OCI-LY3 (cell line): ENCODE data around the gene SLC35F2.
"Not testable (repeated sequence)": the region's sequence is repeated elsewhere in the genome, so short reads cannot be mapped to it uniquely, and the experiment has no call there.

Experiments
- H2AFZ ChIP-seq: fragments of 200-600, 300-600 bp; shearing (Covaris generic); 2 replicates; pipeline ENCODE4 v1.6.0; 2014; ENCODE audit warnings: antibody characterized with exemption, low read depth, low read length
- H3K27ac ChIP-seq: fragments of 200-600, 300-600 bp; sonication (generic); 2 replicates; pipeline ENCODE4 v1.5.1; 2014; ENCODE audit warnings: mild to moderate bottlenecking, low read length, moderate library complexity, mixed read lengths
- H3K27me3 ChIP-seq: fragments of 200-600, 300-600 bp; sonication (generic); 2 replicates; pipeline ENCODE4 v1.6.1; 2014; ENCODE audit warnings: low read depth, low read length, mixed read lengths
- H3K36me3 ChIP-seq: fragments of 200-600, 300-600 bp; sonication (generic); replicated peaks from 2 replicates; pipeline ENCODE3; 2014; ENCODE audit warnings: low read depth, low read length, mixed read lengths
- H3K4me1 ChIP-seq: fragments of 300-600, 200-600 bp; sonication (generic); 2 replicates; pipeline ENCODE4 v1.6.1; 2014; ENCODE audit warnings: low read length, mixed read lengths
- H3K4me2 ChIP-seq: fragments of 200-600, 300-600 bp; sonication (generic); 2 replicates; pipeline ENCODE4 v1.6.1; 2014; ENCODE audit warnings: low read length, mixed read lengths
- H3K4me3 ChIP-seq: fragments of 300-600, 200-600 bp; sonication (generic); 2 replicates; pipeline ENCODE4 v1.5.1; 2014; ENCODE audit warnings: antibody characterized with exemption, mild to moderate bottlenecking, low read length, moderate library complexity
- H3K79me2 ChIP-seq: fragments of 300-600, 200-600 bp; shearing (Covaris generic); 2 replicates; pipeline ENCODE4 v1.6.1; 2014; ENCODE audit warnings: mild to moderate bottlenecking, low read length, mixed read lengths
- H3K9ac ChIP-seq: fragments of 300-600, 200-600 bp; shearing (Covaris generic); 2 replicates; pipeline ENCODE4 v1.6.0; 2014; ENCODE audit warnings: mild to moderate bottlenecking, low read length, moderate library complexity
- H3K9me3 ChIP-seq: fragments of 200-600, 300-600 bp; shearing (Covaris generic); 2 replicates; pipeline ENCODE4 v1.6.1; 2014; ENCODE audit warnings: low read length, mixed read lengths; ENCODE audit not compliant: insufficient read depth
- H4K20me1 ChIP-seq: fragments of 200-600, 300-600 bp; sonication (generic); 2 replicates; pipeline ENCODE4 v1.6.1; 2016; ENCODE audit warnings: low read length, mixed read lengths; ENCODE audit not compliant: insufficient read depth
- EZH2phosphoT487 ChIP-seq: fragments of 200-600 bp; shearing (Covaris generic); IDR thresholded peaks from 2 replicates; pipeline ENCODE4 v1.6.1; 2018; ENCODE audit warnings: antibody characterized with exemption, mixed run types, low read depth
- TF ChIP-seq, protein P1 (sequence below): fragments of 200-600, 300-600 bp; sonication (generic); IDR thresholded peaks from 2 replicates; pipeline ENCODE4 v1.5.1; 2014; ENCODE audit warnings: antibody characterized with exemption, low read length, low read depth

SLC35F2 gene

DNA sequence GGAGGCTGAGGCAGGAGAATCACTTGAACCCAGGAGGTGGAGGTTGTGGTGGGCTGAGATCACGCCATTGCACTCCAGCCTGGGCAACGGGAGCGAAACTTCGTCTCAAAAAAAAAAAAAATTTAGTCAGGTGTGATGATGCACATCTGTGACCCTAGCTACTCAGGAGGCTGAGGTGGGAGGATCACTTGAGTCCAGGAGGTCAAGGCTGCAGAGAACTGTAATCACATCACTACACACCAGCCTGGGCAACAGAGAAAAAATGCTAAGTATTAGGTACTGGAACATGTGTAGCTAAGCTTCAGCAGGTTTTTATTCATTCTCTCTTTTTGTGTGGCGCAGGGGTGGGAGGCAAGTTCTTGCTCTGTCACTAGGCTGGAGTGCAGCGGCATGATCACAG is 82.5 kb downstream of the SLC35F2 start:
- H3K4me2 ChIP-seq: no peak overlapping the region
- no peak overlapping the region for H3K4me3 ChIP-seq
- no peaks in the 10 kb centered on the region for H3K27me3 ChIP-seq
- no peak overlapping the region for H3K27ac ChIP-seq
- H4K20me1 ChIP-seq: no peaks in the 10 kb centered on the region
- H3K4me1 ChIP-seq: peaks cover 8% of the 10 kb centered on the region
- no peaks in the 10 kb centered on the region for H3K36me3 ChIP-seq
- no peaks in the 10 kb centered on the region for H3K79me2 ChIP-seq
- H2AFZ ChIP-seq: no peak overlapping the region
- H3K9me3 ChIP-seq: no peaks in the 10 kb centered on the region
- H3K9ac ChIP-seq: no peak overlapping the region
- TF ChIP-seq, protein P1, sequence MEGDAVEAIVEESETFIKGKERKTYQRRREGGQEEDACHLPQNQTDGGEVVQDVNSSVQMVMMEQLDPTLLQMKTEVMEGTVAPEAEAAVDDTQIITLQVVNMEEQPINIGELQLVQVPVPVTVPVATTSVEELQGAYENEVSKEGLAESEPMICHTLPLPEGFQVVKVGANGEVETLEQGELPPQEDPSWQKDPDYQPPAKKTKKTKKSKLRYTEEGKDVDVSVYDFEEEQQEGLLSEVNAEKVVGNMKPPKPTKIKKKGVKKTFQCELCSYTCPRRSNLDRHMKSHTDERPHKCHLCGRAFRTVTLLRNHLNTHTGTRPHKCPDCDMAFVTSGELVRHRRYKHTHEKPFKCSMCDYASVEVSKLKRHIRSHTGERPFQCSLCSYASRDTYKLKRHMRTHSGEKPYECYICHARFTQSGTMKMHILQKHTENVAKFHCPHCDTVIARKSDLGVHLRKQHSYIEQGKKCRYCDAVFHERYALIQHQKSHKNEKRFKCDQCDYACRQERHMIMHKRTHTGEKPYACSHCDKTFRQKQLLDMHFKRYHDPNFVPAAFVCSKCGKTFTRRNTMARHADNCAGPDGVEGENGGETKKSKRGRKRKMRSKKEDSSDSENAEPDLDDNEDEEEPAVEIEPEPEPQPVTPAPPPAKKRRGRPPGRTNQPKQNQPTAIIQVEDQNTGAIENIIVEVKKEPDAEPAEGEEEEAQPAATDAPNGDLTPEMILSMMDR: no peak
- no peak for TF ChIP-seq EZH2phosphoT487

DNA sequence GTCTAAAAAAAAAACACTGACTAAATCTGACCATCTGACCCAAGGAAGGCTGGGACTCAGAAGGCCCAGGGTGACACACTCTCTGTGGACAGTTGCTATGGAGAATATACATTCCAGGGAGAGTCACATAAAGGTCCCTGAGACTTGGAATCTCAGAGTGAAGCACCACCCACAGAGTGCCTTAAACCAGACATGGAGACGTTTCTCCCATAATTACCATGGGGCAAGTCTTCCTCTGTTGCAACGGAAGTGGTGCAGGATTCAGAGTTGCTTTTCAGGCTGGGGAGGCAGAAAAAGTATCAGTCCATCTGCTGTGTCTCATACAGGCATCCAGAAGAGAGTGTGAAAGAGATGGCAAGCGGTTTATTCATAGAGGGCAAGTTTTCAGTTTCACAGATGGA is 88.0 kb downstream of the SLC35F2 start:
- Histone ChIP-seq H3K36me3 (no peaks in the 10 kb centered on the region), H3K4me3 (no peak overlapping the region), H3K27ac (no peak overlapping the region), H3K9ac (no peak overlapping the region), H4K20me1 (no peaks in the 10 kb centered on the region), H2AFZ (peak overlapping the region; percentile 65; the same call in 1 of the 2 replicates), H3K4me2 (0 out of 2 replicates have a peak overlapping the region, but pooled peaks have one; percentile 22), H3K79me2 (no peaks in the 10 kb centered on the region), H3K4me1 (no peaks in the 10 kb centered on the region), H3K27me3 (no peaks in the 10 kb centered on the region), H3K9me3 (no peaks in the 10 kb centered on the region)
- no peak for TF ChIP-seq EZH2phosphoT487
- TF ChIP-seq, protein P1: no peak

DNA sequence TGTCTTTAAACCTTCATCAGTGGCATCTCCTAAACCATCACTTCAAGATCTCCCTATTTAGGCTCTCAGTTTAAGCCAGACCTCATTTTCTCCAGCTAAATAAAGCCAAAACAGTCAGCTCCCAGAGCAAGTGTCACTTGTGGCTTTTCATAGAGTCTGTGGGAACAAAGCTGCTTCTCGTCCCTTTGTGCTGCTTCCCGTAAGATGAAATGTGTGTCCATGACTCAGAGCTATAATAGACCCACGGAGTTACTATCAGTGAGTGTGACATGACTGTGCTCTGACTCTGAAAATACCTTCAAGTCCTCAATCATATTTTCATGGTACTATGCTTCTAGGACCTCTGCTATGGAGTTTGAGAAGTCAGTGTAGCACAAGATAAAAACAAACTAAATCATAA is 89.4 kb downstream of the SLC35F2 start:
- Histone ChIP-seq H3K9me3 (no peaks in the 10 kb centered on the region), H3K79me2 (no peaks in the 10 kb centered on the region), H3K4me2 (no peak overlapping the region), H3K36me3 (no peaks in the 10 kb centered on the region), H3K27ac (no peak overlapping the region), H3K27me3 (no peaks in the 10 kb centered on the region), H3K4me3 (no peak overlapping the region), H2AFZ (no peak overlapping the region), H3K4me1 (no peaks in the 10 kb centered on the region), H4K20me1 (no peaks in the 10 kb centered on the region), H3K9ac (no peak overlapping the region)
- TF ChIP-seq, protein P1: no peak
- no peak for TF ChIP-seq EZH2phosphoT487

DNA sequence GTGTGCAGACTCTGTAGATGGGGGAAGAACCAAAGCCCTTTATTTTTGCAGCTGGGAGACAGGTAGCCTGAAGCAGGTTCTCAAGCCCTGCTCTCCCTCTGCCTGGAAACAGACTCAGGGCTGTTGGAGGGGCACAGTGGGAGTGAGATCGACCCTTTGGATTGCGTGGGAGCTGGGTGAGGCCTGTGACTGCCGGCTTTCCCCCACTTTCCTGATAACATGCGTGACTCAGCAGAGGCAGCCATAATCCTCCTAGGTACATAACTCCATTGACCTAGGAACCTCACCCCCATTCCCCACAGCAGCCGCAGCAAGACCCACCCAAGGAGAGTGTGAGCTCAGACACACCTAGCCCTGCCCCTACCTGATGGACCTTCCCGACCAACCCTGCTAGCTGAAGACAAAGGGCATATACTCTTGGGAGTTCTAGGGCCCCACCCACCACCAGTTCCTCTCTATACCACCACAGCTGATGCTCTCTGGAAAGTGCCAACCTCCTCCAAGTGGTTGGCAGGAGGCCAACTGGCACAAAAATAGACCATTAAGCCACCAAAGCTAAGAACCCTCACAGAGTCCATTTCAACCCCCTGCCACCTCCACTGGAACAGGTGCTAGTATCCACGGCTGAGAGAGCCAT is 99.8 kb downstream of the SLC35F2 start:
- H3K9me3 ChIP-seq, H3K4me3 ChIP-seq, H2AFZ ChIP-seq, H3K4me1 ChIP-seq, H3K9ac ChIP-seq, H3K79me2 ChIP-seq, H3K4me2 ChIP-seq, H3K36me3 ChIP-seq, H3K27me3 ChIP-seq, H3K27ac ChIP-seq, H4K20me1 ChIP-seq: not testable (repeated sequence)
